Breast epithelium (tissue), 3 donors: ENCODE measurements around the gene C18orf32.
"Not testable (repeated sequence)": the region's sequence is repeated elsewhere in the genome, so short reads cannot be mapped to it uniquely, and the experiment has no call there.

Source experiments
- POLR2A ChIP-seq: fragments of 450-650 bp; IDR thresholded peaks from one replicate; pipeline ENCODE4 v1.6.1; 2016; ENCODE audit warnings: antibody characterized with exemption, mild to moderate bottlenecking, moderate library complexity
- POLR2AphosphoS5 ChIP-seq, 3 donors: sonication (generic); formaldehyde crosslinking; IDR thresholded peaks; one replicate each; pipeline ENCODE4 v1.6.1; 2017; ENCODE audit warnings: antibody characterized with exemption in 3 of 3
- TF ChIP-seq, protein P1 (sequence below), 3 donors: fragments of 450-650 bp; IDR thresholded peaks; one replicate each; pipeline ENCODE4 v1.5.1; 2016 to 2017; ENCODE audit warnings: antibody characterized with exemption in 3 of 3, mild to moderate bottlenecking in 3 of 3, moderate library complexity in 3 of 3

DNA sequence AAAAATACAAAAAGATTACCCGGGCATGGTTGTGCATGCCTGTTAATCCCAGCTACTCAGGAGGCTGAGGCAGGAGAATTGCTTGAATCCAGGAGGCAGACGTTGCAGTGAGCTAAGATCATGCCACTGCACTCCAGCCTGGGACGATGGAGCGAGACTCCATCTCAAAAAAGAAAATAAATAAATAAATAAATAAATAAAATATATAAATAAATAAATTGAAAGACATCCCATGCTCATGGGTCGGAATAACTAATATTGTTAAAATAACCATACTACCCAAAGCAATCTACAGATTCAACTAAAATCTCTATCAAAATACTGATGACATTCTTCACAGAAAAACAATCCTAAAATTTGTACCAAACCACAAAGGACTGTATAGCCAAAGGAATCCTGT is 19.4 kb upstream of the C18orf32 start:
- TF ChIP-seq, protein P1, sequence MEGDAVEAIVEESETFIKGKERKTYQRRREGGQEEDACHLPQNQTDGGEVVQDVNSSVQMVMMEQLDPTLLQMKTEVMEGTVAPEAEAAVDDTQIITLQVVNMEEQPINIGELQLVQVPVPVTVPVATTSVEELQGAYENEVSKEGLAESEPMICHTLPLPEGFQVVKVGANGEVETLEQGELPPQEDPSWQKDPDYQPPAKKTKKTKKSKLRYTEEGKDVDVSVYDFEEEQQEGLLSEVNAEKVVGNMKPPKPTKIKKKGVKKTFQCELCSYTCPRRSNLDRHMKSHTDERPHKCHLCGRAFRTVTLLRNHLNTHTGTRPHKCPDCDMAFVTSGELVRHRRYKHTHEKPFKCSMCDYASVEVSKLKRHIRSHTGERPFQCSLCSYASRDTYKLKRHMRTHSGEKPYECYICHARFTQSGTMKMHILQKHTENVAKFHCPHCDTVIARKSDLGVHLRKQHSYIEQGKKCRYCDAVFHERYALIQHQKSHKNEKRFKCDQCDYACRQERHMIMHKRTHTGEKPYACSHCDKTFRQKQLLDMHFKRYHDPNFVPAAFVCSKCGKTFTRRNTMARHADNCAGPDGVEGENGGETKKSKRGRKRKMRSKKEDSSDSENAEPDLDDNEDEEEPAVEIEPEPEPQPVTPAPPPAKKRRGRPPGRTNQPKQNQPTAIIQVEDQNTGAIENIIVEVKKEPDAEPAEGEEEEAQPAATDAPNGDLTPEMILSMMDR (IDR thresholded peaks at IDR 0.05) = not testable (repeated sequence)
- TF ChIP-seq POLR2A; POLR2AphosphoS5 (IDR thresholded peaks at IDR 0.05): not testable (repeated sequence)
